ENCODE data around the gene AVPR2. TPM values are rescaled to one million over a fixed set of nuclear protein-coding genes. Genes with fewer than 3 reads are reported as not detected.

The AVPR2 gene
- polyA plus RNA-seq (ENCODE audit: insufficient read length in 10 of 10) = 1 to 10 TPM in 3 of 10 donors, under 1 TPM in 7; 0.48 to 1.2 (median 0.76) TPM
- long read RNA-seq, donor 1 = 0 reads
- long read RNA-seq, donor 2 = 0 reads
- long read RNA-seq, donor 3 = 0 reads
- long read RNA-seq, donor 4 = 0 reads
- long read RNA-seq, donor 5, partial matches to known transcripts = 0 of 1 reads
- long read RNA-seq, donor 5, other reads (novel, unspliced or antisense) = 0 of 1 reads
- long read RNA-seq, donor 6 = 0 reads
- long read RNA-seq, donor 7 = 0 reads
- long read RNA-seq, donor 8, partial matches to known transcripts = 0 of 1 reads
- long read RNA-seq, donor 8, other reads (novel, unspliced or antisense) = 0 of 1 reads
- long read RNA-seq, donor 9 = 0 reads

DNA sequence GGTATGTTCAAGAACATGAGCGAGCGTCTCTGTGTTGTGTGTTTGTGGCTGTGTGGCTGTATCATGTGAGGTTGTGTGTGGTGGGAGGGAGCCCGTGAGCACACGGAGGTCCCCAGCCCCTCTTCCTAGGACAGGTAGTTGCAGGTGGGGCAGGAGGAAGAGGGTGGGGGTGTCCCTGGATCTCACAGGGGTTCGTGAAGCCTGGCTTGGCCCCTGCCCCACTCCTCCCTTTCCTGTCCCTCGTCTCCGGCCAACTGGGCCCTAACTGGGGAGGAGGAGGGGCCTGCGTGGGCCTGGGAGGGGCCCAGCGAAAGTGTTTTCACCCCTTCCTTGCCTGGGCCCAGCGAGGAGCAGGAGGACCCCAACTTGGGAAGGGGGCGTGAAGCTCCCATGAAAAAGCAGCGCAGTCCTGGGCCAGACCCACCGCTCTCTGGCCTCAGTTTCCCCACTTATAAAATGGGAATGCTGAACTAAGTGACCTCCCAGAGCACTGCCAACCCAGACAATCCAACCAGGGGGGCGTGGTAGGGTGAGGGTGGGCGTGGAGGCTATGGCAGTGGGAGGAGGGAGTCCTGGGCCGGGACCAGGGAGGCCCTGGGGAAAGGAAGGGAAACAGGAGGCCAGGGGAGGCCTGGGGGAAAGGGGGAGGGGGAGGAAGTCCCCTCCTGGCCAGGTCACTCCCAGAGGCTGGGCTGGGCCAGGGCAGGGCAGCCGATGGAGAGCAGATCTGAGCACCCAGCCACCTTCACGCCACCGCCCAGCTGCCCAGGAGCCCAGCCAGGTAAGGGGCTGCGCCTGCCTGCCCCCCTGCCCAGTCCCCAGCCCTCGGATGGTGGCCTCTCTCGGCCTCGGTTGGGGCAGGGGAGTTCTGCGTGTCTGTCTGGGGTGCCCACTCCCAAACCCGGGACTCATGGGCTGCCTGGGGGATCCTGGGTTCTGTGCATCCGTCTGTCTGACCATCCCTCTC is at the start of gene AVPR2:
TSS of gene AVPR2 (plus strand) at position 683 of the 967 bp plus-strand sequence. CDS start 473 bp downstream, outside the sequence.
- no peak for DNase-seq

GRCh38 chrX:153854702-153855101 is 49.8 kb upstream of the AVPR2 start:
- no peak for DNase-seq

DNA sequence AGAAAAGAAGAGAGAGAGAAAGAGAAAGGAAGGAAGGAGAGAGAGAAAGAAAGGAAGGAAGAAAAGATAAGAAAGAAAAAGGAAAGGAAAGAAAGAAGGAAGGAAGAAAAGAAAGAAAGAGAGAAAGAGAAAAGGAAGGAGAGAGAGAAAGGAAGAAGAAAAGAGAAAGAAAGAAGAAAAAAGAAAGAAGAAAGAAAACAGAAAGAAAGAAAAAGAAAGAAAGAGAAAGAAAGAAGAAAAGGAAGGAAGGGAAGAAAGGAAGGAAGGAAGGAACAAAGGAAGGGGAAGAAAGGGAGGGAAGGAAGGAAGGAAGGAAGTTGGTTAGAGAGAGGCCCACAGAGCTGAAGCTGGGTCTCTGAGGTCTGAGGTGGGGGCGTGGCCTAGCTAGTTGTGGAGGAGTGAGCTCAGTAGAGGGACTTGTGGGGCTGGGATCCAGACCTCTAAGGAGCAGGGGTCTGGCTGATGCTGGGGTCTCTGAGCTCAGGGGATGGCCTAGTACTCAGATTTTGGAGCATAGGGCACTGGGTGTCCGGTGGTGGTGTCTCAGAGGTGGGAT is 47.0 kb upstream of the AVPR2 start:
- no peak for DNase-seq

- no peak for DNase-seq
Measured at GRCh38 chrX:153861151-153861550, 43.3 kb upstream of the AVPR2 start.

- no peak for DNase-seq
Measured at GRCh38 chrX:153861733-153862310, 42.7 kb upstream of the AVPR2 start.

GRCh38 chrX:153862369-153863250 is 41.9 kb upstream of the AVPR2 start:
- no peak for DNase-seq

DNA sequence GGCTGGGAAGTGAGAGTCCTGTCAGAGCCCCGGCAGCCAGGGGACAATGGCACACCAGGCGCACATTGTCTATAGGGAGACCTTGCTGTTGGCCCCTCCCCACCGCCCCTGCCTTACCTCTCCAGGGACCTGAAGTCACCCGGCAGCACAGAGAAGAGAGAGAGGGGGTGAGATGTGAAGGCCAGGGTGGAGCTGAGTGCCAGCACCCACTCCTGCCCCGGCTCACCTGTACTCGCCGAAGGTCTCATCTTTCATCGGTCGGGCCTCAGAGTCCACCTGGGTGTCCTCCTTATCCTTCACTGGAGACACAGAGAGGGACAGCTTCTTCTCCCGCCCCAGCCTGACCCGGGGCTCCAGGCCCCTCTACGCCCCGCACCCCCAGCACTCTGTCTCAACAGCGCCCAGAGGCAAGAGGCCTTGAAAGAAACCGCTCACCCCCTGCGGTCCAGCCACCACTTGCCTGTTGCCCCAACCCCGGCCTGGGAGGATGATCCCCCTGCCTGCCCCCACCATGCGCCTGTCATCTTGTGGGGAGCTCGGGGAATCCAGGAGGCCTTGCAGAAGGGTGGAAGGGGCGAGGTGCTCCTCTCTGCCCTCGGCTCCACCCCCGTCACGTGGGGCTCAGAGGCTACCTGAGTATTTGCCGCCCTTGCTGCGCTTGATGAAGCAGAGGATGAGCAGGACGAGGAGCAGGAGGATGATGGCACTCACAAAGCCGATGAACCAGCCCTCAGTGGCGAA is 41.1 kb upstream of the AVPR2 start:
- DNase-seq = no peak

GRCh38 chrX:153864101-153864500 is 40.4 kb upstream of the AVPR2 start:
- no peak for DNase-seq

DNA sequence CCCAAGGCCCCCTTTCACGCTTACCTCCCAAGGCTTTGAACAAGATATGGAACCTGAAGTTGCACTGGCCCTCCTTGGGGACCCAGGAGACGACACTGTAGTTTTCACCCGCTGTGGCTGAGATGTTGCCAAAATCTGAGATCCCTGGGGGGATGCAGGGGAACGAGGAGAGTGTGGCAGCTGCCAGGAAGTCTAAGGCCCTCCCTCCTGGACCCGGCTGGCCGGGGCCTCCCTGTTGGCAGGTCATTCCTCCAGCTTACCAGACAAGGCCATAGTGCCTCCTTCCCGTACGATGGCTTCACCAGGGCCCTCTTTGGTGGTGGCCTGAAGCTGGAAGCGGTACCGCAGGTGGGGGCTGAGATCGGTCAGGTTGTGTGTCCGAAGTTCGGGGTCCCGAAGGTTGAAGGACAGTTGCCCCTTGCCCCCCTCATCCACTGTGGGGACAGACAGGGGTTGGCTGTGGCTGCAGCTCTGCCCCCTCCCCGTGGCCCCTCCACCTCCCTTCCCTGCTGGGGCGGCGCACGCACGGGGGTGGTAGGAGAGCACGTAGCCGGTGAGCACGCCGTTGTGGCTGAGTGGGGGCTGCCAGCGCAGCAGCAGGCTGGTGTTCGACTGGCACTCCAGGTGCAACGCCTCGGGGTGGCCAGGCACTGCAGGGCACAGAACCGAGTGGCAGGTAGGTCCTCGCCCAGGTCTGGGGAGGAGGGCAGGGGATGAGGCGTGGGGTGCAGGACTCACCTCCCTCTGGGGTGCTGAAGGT is 39.7 kb upstream of the AVPR2 start:
- DNase-seq = no peak

- DNase-seq = no peak
Measured at GRCh38 chrX:153865321-153865580, 39.2 kb upstream of the AVPR2 start.

DNA sequence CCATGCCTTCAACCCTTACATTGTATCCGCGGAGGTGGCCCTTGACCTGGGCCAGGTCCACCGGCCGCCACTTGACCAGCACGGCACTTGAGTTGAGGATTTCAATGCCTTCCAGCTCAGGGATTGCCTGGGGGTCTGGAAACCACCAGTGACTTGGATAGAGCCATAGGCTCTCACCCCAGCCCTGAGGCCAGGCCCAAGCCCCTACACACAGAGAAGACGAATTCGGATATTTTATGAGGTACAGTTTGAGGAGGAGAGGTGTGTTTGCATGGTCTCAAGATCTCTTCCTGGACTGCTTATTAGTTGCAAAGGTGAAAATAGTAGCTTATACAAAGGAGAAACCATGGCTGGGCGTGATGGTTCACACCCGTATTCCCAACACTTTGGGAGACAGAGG is 38.8 kb upstream of the AVPR2 start:
- DNase-seq = no peak

GRCh38 chrX:153866302-153867019 is 38.0 kb upstream of the AVPR2 start:
- DNase-seq = no peak

GRCh38 chrX:153867139-153867538 is 37.3 kb upstream of the AVPR2 start:
- DNase-seq = no peak

- no peak for DNase-seq
Measured at GRCh38 chrX:153867671-153868070, 36.8 kb upstream of the AVPR2 start.

DNA sequence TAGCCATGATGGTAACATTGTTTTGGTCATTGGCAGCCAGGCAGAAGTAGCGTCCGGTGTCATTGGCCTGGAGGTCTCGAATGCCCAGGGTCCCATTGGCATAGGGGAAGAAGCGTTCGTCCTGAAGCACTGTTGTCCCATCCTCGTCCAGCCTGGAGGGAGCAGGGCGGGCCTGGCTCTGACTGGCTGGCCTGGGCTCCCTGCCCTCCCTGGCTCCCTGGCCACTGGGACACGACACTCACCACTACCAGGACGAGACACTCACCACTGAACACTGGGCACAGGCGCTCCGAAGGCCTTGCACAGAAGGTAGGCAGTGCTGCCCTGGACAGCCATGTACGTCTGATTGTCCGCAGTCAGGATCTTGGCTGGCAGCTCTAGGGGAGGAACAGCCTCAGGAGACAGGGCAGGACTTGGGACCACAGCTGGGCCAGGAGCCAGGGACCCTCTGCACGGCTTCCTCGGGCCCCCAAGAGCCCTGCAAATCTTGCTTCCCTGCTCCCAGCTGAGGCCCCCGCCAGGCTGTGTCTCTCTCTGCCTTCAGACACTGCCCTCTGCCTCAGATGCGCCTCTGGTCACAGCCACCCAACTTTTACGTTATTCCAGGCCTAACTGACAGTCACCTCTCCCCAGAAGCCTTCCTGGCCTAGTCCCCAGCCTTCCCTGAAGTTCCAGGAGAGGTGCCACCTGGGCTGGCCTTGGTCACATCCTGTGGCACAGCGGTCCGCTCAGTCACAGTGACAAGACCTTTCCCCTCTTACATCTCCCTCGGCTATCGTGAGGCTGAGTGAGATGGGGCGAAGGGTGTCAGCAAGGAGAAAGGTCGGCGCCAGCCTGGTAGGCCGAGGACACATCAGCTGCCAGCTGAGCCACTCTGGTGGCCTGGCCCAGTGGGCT is 35.6 kb upstream of the AVPR2 start:
- DNase-seq = no peak

- no peak for DNase-seq
Measured at GRCh38 chrX:153869473-153870287, 34.8 kb upstream of the AVPR2 start.

DNA sequence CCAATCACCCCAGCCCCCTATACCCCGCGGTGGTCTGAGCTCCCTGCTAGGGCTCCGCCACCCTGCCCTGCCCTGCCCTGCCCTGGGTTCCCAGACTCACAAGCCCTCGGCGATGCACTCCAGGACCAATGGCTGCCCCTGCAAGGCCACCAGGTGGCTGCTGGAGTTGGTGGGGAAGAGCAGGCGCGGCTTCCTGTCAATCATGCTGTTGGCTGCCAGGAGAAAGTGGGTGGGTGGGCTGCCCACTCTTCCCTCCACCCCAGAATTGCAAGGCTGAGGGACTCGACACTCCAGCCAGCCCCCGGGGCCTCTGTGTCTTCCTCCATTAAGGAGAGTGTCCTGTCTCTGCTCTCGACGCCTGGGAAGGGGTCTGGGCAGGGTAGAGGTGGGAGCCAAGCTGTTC is 34.2 kb upstream of the AVPR2 start:
- no peak for DNase-seq

Data from muscle of back (tissue), 13 donors.